Gastrocnemius medialis (tissue), 4 donors: ENCODE measurements around the gene CPLX3. TPM values are rescaled to one million over a fixed set of nuclear protein-coding genes. Genes with fewer than 3 reads are reported as not detected.

ENCODE experiments used
- ATAC-seq, 2 donors: fragments of 150-250 bp; one replicate each; pipeline ENCODE4 v1.9.1; 2016
- DNase-seq, 2 donors: peaks; one replicate each; pipeline ENCODE4 v3.0.0-alpha.2; 2019
- H3K27ac ChIP-seq, 4 donors: fragments of 200-600 bp; sonication (generic); 1 replicate in 1 of 4; 2 replicates in 3 of 4; pipeline ENCODE4 v1.5.1; 2016 to 2018; ENCODE audit warnings: mild to moderate bottlenecking in 2 of 4, moderate library complexity in 1 of 4
- H3K27me3 ChIP-seq, 3 donors: fragments of 200-600 bp; sonication (generic) in 2 of 3; 1 replicate in 1 of 3; 2 replicates in 2 of 3; pipeline versions ENCODE4 v1.5.1 to v1.6.0; 2016 to 2019; ENCODE audit warnings: mild to moderate bottlenecking in 1 of 3, moderate library complexity in 1 of 3
- H3K36me3 ChIP-seq, 2 donors: fragments of 200-600 bp; sonication (generic) in 1 of 2; one replicate each; pipeline ENCODE4 v1.5.1; 2017 to 2018
- H3K4me1 ChIP-seq, 2 donors: fragments of 200-600 bp; sonication (generic) in 1 of 2; one replicate each; pipeline ENCODE4 v1.5.1; 2016 to 2017; ENCODE audit warnings: mild to moderate bottlenecking in 2 of 2
- H3K4me3 ChIP-seq, 4 donors: fragments of 200-600 bp; sonication (generic) in 3 of 4; 1 replicate in 1 of 4; 2 replicates in 3 of 4; pipeline ENCODE4 v1.5.1; 2016 to 2019; ENCODE audit warnings: mild to moderate bottlenecking in 2 of 4
- H3K9me3 ChIP-seq, 3 donors: fragments of 200-600 bp; sonication (generic) in 2 of 3; 1 replicate in 1 of 3; 2 replicates in 2 of 3; pipeline ENCODE4 v1.5.1; 2016 to 2019
- POLR2A ChIP-seq, 2 donors: fragments of 450-650 bp; IDR thresholded peaks; one replicate each; pipeline ENCODE4 v1.6.1; 2017; ENCODE audit warnings: antibody characterized with exemption in 2 of 2, mild to moderate bottlenecking in 2 of 2, moderate library complexity in 2 of 2
- in situ Hi-C, 4 donors: fragments of 200-750 bp; cut with MboI; loops; one replicate each; pipeline versions ENCODE4 v1.15.0 to v1.8.0; 2017; ENCODE audit warnings: low sequenced_read_pairs in 4 of 4
- intact Hi-C: fragments of 100-400 bp; cut with DNase I; formaldehyde crosslinking; loops from one replicate; pipeline ENCODE4 v1.15.1; 2023; ENCODE audit warnings: low total_unique reads
- total RNA-seq, 4 donors: library from RNA; depleted of rRNA; stranded (reverse); fragments of >200 nt; gene quantifications; one replicate each; pipeline versions ENCODE4 v1.1.0 to v1.2.3, GENCODE V29; 2016
- TF ChIP-seq, protein P1 (sequence below), 5 experiments: fragments of 450-650 bp in 3 of 5; fragments of 200-600 bp in 2 of 5; sonication (generic) in 2 of 5; IDR thresholded peaks in 4 of 5; conservative IDR thresholded peaks in 1 of 5; 1 replicate in 4 of 5; 2 replicates in 1 of 5; pipeline ENCODE4 v1.5.1; 2016 to 2019; ENCODE audit warnings: antibody characterized with exemption in 5 of 5, mild to moderate bottlenecking in 3 of 5, moderate library complexity in 3 of 5

The CPLX3 gene, protein sequence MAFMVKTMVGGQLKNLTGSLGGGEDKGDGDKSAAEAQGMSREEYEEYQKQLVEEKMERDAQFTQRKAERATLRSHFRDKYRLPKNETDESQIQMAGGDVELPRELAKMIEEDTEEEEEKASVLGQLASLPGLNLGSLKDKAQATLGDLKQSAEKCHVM
- total RNA-seq: not detected

DNA sequence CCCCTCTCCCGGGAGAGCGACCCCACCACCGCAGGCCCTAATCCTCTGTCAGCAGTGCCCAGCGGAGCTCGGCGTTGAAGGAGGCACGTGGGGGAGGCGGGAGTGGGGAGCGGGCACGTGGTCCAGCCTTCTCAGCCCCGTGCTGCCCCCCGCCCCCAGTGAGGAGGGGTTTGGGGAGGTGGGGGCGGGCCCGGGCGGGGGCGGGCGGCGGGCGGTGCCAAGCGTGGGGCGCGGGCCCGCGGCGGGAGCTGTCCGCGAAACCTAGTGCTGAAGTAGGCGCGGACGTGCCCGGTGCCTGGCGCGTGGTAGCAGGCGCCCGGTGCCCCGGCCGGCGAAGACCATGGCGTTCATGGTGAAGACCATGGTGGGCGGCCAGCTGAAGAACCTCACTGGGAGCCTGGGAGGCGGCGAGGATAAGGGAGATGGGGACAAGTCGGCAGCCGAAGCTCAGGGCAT is at the start of gene CPLX3:
Gene CPLX3, plus strand, starts transcription at position 264 of the 456 bp plus-strand sequence. Its CDS starts 77 bp downstream, at position 341.
- ATAC-seq (no peak), DNase-seq (no peak)
- in situ Hi-C loops: no loop called here
- Histone ChIP-seq H3K4me1 (peaks cover 4 to 7% of the 10 kb centered on the region in 2 donors), H3K27ac (no peak within 1 kb of the TSS), H3K9me3 (no peaks in the 10 kb centered on the region), H3K4me3 (no peak within 1 kb of the TSS), H3K27me3 (peaks cover 6 to 13% (median 7%) of the 10 kb centered on the region in 3 donors), H3K36me3 (no peaks in the 10 kb centered on the region)
- TF ChIP-seq, protein P1, sequence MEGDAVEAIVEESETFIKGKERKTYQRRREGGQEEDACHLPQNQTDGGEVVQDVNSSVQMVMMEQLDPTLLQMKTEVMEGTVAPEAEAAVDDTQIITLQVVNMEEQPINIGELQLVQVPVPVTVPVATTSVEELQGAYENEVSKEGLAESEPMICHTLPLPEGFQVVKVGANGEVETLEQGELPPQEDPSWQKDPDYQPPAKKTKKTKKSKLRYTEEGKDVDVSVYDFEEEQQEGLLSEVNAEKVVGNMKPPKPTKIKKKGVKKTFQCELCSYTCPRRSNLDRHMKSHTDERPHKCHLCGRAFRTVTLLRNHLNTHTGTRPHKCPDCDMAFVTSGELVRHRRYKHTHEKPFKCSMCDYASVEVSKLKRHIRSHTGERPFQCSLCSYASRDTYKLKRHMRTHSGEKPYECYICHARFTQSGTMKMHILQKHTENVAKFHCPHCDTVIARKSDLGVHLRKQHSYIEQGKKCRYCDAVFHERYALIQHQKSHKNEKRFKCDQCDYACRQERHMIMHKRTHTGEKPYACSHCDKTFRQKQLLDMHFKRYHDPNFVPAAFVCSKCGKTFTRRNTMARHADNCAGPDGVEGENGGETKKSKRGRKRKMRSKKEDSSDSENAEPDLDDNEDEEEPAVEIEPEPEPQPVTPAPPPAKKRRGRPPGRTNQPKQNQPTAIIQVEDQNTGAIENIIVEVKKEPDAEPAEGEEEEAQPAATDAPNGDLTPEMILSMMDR (IDR thresholded peaks at IDR 0.05 in 4 of 5, conservative IDR thresholded peaks at IDR 0.05 in 1 of 5): no peak
- TF ChIP-seq POLR2A (IDR thresholded peaks at IDR 0.05): no peak
- intact Hi-C loops: no loop called here

DNA sequence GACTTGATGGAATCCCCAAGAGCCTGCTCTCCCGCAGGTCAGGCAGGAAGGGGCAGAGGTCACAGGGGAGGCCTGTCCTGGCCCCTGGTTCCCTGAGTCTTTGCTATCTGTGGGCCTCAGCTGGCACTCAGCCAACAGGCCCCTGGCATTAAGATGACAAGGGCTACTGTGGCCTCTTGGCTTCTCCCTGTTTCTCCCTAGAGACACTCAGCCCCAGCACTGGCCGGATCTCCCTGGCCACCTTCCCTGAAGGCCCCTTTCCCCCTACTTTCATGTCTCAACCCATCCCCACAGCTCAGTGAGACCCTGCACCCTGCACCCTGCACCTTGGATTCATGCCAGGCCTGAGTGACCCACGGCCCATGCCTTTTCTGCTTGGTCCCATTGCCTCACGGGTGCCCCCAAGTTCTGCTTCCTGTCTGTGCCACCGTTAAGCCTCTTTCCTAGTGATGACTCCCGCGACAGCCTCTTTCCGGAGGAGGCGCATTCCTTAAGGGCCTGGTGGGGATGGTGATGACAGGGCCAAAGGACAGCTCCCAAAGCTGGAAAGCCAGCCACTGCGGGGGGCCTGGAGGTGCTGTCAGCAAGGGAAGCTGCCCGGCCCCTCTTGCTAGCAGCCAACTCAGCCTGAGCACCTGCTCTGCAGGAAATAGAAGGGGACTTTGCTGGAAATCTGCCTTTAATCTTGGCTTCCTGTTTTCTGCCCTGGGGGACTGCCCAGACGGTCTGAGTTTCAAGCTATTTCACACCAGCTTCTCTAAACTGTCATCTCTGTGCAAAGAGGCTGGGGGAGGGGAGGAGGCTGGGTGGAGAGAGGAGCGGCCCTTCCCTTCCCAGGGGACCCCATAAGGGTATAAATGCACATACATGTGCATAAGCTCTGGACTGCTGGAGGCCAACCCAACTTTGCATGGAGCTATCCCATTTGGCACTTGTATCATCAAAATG is 49.3 kb upstream of the CPLX3 start:
- no peaks in the 10 kb centered on the region for H3K27me3 ChIP-seq
- H3K36me3 ChIP-seq: no peaks in the 10 kb centered on the region
- in situ Hi-C loops (loop anchor here in 3 of 4 donors (5.0 to 10.0 kb wide), 3 partner anchors 65 to 168 kb away; partner anchors contain the start of gene ULK3 (in 1 of the 3)), intact Hi-C loops (no loop called here)
- no peak for ATAC-seq
- no peak for TF ChIP-seq POLR2A (IDR thresholded peaks at IDR 0.05)
- TF ChIP-seq, protein P1 (IDR thresholded peaks at IDR 0.05 in 4 of 5, conservative IDR thresholded peaks at IDR 0.05 in 1 of 5): no peak
- H3K27ac ChIP-seq: no peak overlapping the region
- H3K4me3 ChIP-seq: no peak overlapping the region
- no peak for DNase-seq
- peaks cover 14 to 16% of the 10 kb centered on the region in 2 donors for H3K4me1 ChIP-seq
- H3K9me3 ChIP-seq: no peaks in the 10 kb centered on the region

DNA sequence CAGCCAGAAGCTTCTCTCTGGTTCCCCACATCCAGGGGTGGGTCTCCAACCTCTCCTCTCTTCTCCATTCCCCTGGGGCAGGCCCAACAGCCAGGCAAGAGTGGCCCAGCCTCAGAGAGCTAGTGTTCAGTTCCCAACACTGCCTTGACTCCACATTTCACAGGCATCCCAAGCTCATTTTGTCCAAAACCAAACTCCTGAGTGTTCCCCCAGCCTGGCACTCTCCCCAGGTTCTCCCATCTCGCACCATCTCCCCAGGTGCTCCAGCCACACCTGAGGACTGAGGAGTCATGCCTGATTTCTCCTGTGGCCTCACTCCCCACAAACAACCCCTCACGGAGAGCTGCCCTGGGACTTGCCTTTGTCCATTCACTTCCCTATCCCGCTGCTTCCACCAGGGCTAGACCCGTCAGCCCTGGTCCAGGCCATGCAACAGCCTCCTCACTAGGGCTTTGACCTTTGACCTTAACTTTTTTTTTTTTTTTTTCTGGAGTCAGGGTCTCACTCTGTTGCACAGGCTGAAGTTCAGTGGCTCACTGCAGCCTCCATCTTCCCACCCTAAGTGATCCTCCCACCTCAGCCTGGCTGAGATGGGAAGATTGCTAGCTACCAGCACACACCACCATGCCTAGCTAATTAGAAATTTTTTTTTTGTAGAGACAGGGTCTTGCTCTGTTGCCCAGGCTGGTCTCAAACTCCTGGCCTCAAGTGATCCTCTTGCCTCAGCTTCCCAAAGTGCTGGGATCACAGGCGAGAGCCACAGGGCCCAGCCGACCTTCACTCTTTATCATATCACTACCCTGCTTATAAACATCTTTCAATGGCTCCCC is 48.4 kb upstream of the CPLX3 start:
- Histone ChIP-seq H3K9me3 (no peaks in the 10 kb centered on the region), H3K4me3 (no peak overlapping the region), H3K36me3 (no peaks in the 10 kb centered on the region), H3K27me3 (no peaks in the 10 kb centered on the region), H3K4me1 (peaks cover 17 to 22% of the 10 kb centered on the region in 2 donors), H3K27ac (no peak overlapping the region)
- in situ Hi-C loops (loop anchor here in 3 of 4 donors (5.0 to 10.0 kb wide), 3 partner anchors 64 to 167 kb away; partner anchors contain the start of gene ULK3 (in 1 of the 3)), intact Hi-C loops (no loop called here)
- DNase-seq (no peak), ATAC-seq (no peak)
- TF ChIP-seq, protein P1 (IDR thresholded peaks at IDR 0.05 in 4 of 5, conservative IDR thresholded peaks at IDR 0.05 in 1 of 5): no peak
- no peak for TF ChIP-seq POLR2A (IDR thresholded peaks at IDR 0.05)

DNA sequence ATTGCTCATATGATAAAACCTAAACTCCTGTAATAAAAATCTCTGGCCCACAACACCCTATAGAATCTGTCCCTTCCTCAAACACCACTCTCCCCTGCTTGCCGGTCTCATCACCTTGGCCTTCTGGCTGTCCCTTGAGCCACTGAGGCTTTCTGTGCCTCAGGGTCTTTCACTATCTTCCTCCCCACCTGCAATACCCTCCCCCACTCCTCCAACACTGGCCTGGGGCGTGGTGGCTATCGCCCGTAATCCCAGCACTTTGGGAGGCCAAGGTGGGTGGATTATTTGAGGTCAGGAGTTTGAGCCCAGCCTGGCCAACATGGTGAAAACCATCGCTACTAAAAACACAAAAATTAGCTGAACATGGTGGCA is 47.8 kb upstream of the CPLX3 start:
- ATAC-seq: no peak
- intact Hi-C loops: no loop called here
- no peak overlapping the region for H3K27ac ChIP-seq
- H3K4me3 ChIP-seq: no peak overlapping the region
- DNase-seq: no peak
- H3K27me3 ChIP-seq: no peaks in the 10 kb centered on the region
- no peaks in the 10 kb centered on the region for H3K9me3 ChIP-seq
- TF ChIP-seq POLR2A (IDR thresholded peaks at IDR 0.05): no peak
- TF ChIP-seq, protein P1 (IDR thresholded peaks at IDR 0.05 in 4 of 5, conservative IDR thresholded peaks at IDR 0.05 in 1 of 5): no peak
- in situ Hi-C loops: loop anchor here in 3 of 4 donors (5.0 to 10.0 kb wide), 3 partner anchors 64 to 166 kb away; partner anchors contain the start of gene ULK3 (in 1 of the 3)
- H3K36me3 ChIP-seq: no peaks in the 10 kb centered on the region
- H3K4me1 ChIP-seq: peaks cover 23 to 28% of the 10 kb centered on the region in 2 donors
